PC-3 (cell line): Measurements from ENCODE around the gene PTPRN2. TPM values are rescaled to one million over a fixed set of nuclear protein-coding genes. Genes with fewer than 3 reads are reported as not detected.

ENCODE experiments used
- ATAC-seq: fragments of 200-7000 bp; cut with Tn5 transposase; 2 replicates; pipeline ENCODE4 v1.9.1; 2020; ENCODE audit warnings: mild to moderate bottlenecking, moderate library complexity
- BruUV-seq: library from RNA; stranded (reverse); fragments of 400-500 nt; replicated peaks from 2 replicates; lab custom pipeline; 2021; lab: Mats Ljungman, UMichigan
- CTCF ChIA-PET: fragments of 300-600 bp; sonication (Branson Sonifier 250); formaldehyde crosslinking; loops from one replicate; lab custom pipeline; 2022; ENCODE audit warnings: antibody characterized with exemption; lab: Charles Lee
- POLR2A ChIA-PET: fragments of 300-600 bp; sonication (Branson Sonifier 250); formaldehyde crosslinking; loops from one replicate; lab custom pipeline; 2022; ENCODE audit warnings: antibody characterized with exemption; ENCODE audit not compliant: unreplicated experiment; lab: Charles Lee
- DNase-seq: peaks from one replicate; pipeline ENCODE4 v3.0.0-alpha.2; 2015
- H2AFZ ChIP-seq: fragments of 300-600 bp; sonication (generic); 2 replicates; pipeline ENCODE4 v1.6.0; 2016; ENCODE audit warnings: antibody characterized with exemption, low read length
- H3F3A ChIP-seq: fragments of 300-600 bp; sonication (generic); one replicate; pipeline ENCODE4 v1.6.0; 2017; ENCODE audit warnings: antibody characterized with exemption, low read length, control low read depth, mild to moderate bottlenecking; ENCODE audit not compliant: unreplicated experiment
- H3K27ac ChIP-seq: fragments of 300-600 bp; sonication (generic); 2 replicates; pipeline ENCODE4 v1.5.1; 2016; ENCODE audit warnings: mild to moderate bottlenecking, low read length
- H3K27me3 ChIP-seq: fragments of 300-600 bp; sonication (generic); 2 replicates; pipeline ENCODE4 v1.6.1; 2016; ENCODE audit warnings: low read length, mixed read lengths
- H3K36me3 ChIP-seq: fragments of 300-600 bp; sonication (generic); 2 replicates; pipeline ENCODE4 v1.6.1; 2016; ENCODE audit warnings: low read depth, mixed run types, low read length, mixed read lengths
- H3K4me1 ChIP-seq: fragments of 300-600 bp; sonication (generic); 2 replicates; pipeline ENCODE4 v1.5.1; 2016; ENCODE audit warnings: low read length; ENCODE audit not compliant: insufficient read depth
- H3K4me2 ChIP-seq: fragments of 300-600 bp; sonication (generic); 2 replicates; pipeline ENCODE4 v1.6.0; 2016; ENCODE audit warnings: low read length
- H3K4me3 ChIP-seq: fragments of 300-600 bp; sonication (generic); 2 replicates; pipeline ENCODE4 v1.5.1; 2016; ENCODE audit warnings: mild to moderate bottlenecking, low read length, mixed read lengths
- H3K79me2 ChIP-seq: fragments of 300-600 bp; sonication (generic); 2 replicates; pipeline ENCODE4 v1.6.1; 2017; ENCODE audit warnings: low read length, mixed read lengths
- H3K9ac ChIP-seq: fragments of 300-600 bp; sonication (generic); 2 replicates; pipeline ENCODE4 v1.6.0; 2016; ENCODE audit warnings: mild to moderate bottlenecking, low read length
- H3K9me2 ChIP-seq: fragments of 300-600 bp; sonication (generic); replicated peaks from 2 replicates; pipeline ENCODE4 v1.6.1; 2016; ENCODE audit warnings: mixed run types, low read length, mixed read lengths
- H3K9me3 ChIP-seq: fragments of 300-600 bp; sonication (generic); 2 replicates; pipeline ENCODE4 v1.6.1; 2016; ENCODE audit warnings: low read length, mixed read lengths
- H4K20me1 ChIP-seq: fragments of 300-600 bp; sonication (generic); 2 replicates; pipeline ENCODE4 v1.6.1; 2016; ENCODE audit warnings: low read length, mixed read lengths
- EZH2 ChIP-seq: fragments of 300-600 bp; sonication (generic); IDR thresholded peaks from one replicate; pipeline ENCODE4 v1.6.1; 2017; ENCODE audit warnings: antibody characterized with exemption, mild to moderate bottlenecking, low read length; ENCODE audit not compliant: unreplicated experiment
- EZH2phosphoT487 ChIP-seq: fragments of 300-600 bp; sonication (generic); IDR thresholded peaks from 2 replicates; pipeline ENCODE4 v1.6.1; 2018; ENCODE audit warnings: mild to moderate bottlenecking, antibody characterized with exemption, low read length, borderline replicate concordance
- intact Hi-C: fragments of 100-400 bp; cut with micrococcal nuclease; formaldehyde crosslinking; loops from 2 replicates; pipeline ENCODE4 v1.9.0; 2023
- total RNA-seq: library from RNA; depleted of rRNA; stranded (reverse); fragments of >200 nt; gene quantifications from 2 replicates; pipeline ENCODE4 v1.2.3, GENCODE V29; 2014
- TF ChIP-seq, protein P1 (sequence below): fragments of 300-600 bp; sonication (generic); conservative IDR thresholded peaks from 2 replicates; pipeline ENCODE4 v1.5.1; 2017; ENCODE audit warnings: antibody characterized with exemption, low read depth, mild to moderate bottlenecking, low read length

PTPRN2 gene
- total RNA-seq, 1 experiment from 2014 or later = 3.2 TPM

- Histone ChIP-seq H3K9me2 (no peaks in the 10 kb centered on the region), H3K27me3 (no peaks in the 10 kb centered on the region), H3K27ac (no peak overlapping the region), H3K4me2 (no peak overlapping the region), H3F3A (no peaks in the 10 kb centered on the region), H3K9ac (no peak overlapping the region), H3K36me3 (0 out of 2 replicates have a peak, but pooled peaks cover 7% of the 10 kb centered on the region), H2AFZ (no peak overlapping the region), H3K79me2 (no peaks in the 10 kb centered on the region), H3K4me3 (no peak overlapping the region), H3K9me3 (0 out of 2 replicates have a peak, but pooled peaks cover 3% of the 10 kb centered on the region), H3K4me1 (no peaks in the 10 kb centered on the region), H4K20me1 (no peaks in the 10 kb centered on the region)
- POLR2A ChIA-PET = no interaction called here
- TF ChIP-seq EZH2phosphoT487 (no peak), EZH2 (no peak)
- TF ChIP-seq, protein P1, sequence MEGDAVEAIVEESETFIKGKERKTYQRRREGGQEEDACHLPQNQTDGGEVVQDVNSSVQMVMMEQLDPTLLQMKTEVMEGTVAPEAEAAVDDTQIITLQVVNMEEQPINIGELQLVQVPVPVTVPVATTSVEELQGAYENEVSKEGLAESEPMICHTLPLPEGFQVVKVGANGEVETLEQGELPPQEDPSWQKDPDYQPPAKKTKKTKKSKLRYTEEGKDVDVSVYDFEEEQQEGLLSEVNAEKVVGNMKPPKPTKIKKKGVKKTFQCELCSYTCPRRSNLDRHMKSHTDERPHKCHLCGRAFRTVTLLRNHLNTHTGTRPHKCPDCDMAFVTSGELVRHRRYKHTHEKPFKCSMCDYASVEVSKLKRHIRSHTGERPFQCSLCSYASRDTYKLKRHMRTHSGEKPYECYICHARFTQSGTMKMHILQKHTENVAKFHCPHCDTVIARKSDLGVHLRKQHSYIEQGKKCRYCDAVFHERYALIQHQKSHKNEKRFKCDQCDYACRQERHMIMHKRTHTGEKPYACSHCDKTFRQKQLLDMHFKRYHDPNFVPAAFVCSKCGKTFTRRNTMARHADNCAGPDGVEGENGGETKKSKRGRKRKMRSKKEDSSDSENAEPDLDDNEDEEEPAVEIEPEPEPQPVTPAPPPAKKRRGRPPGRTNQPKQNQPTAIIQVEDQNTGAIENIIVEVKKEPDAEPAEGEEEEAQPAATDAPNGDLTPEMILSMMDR = no peak
- intact Hi-C loops = no loop called here
- ATAC-seq = no peak
- no peak for DNase-seq
- CTCF ChIA-PET = no interaction called here
- BruUV-seq = no TSS peak
Observed at GRCh38 chr7:157640144-157640543, 947.5 kb downstream of the PTPRN2 start.

DNA sequence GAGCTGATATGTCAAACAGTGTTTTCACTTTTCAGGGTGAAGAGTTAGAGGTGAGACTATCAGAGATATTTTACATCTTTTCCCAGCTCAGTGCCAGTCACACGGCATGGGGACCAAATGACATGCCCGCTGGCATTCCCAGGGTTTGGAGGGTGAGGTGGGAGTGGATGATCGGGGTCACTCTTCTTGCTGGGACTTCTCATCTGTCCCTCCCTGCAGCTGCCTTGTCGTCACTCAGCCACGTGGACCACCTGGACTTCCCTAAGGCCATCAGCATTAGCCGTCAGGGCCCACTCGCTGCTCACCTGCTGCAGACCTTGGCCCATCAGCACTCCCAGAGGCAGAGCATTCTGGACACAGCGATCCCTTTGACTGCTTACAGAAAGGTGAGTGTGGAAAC lies 949.1 kb downstream of the PTPRN2 start:
- no peaks in the 10 kb centered on the region for H4K20me1 ChIP-seq
- POLR2A ChIA-PET = no interaction called here
- no peak overlapping the region for H3K27ac ChIP-seq
- H3K27me3 ChIP-seq = no peaks in the 10 kb centered on the region
- intact Hi-C loops = no loop called here
- BruUV-seq = no TSS peak
- H3K4me2 ChIP-seq = no peak overlapping the region
- H3K9me3 ChIP-seq = 0 out of 2 replicates have a peak, but pooled peaks cover 3% of the 10 kb centered on the region
- TF ChIP-seq EZH2 (no peak), EZH2phosphoT487 (no peak)
- TF ChIP-seq, protein P1 = no peak
- H2AFZ ChIP-seq = no peak overlapping the region
- no peak overlapping the region for H3K4me3 ChIP-seq
- no peaks in the 10 kb centered on the region for H3K4me1 ChIP-seq
- H3K79me2 ChIP-seq = no peaks in the 10 kb centered on the region
- H3K9me2 ChIP-seq = no peaks in the 10 kb centered on the region
- DNase-seq (no peak), ATAC-seq (no peak)
- no peak overlapping the region for H3K9ac ChIP-seq
- CTCF ChIA-PET = no interaction called here
- no peaks in the 10 kb centered on the region for H3F3A ChIP-seq
- 0 out of 2 replicates have a peak, but pooled peaks cover 7% of the 10 kb centered on the region for H3K36me3 ChIP-seq

GRCh38 chr7:157637216-157637949 lies 950.2 kb downstream of the PTPRN2 start:
- H3K9me3 ChIP-seq = 0 out of 2 replicates have a peak, but pooled peaks cover 3% of the 10 kb centered on the region
- no peaks in the 10 kb centered on the region for H3K9me2 ChIP-seq
- no TSS peak for BruUV-seq
- no peak for ATAC-seq
- H3K4me1 ChIP-seq = no peaks in the 10 kb centered on the region
- TF ChIP-seq EZH2 (no peak), EZH2phosphoT487 (no peak)
- TF ChIP-seq, protein P1 = no peak
- no peak overlapping the region for H3K4me2 ChIP-seq
- H3K79me2 ChIP-seq = no peaks in the 10 kb centered on the region
- no peak overlapping the region for H3K27ac ChIP-seq
- ChIA-PET POLR2A (interaction anchor here (0.6 kb wide), 1 partner anchor 23 kb away, joined by 3 read pairs; no protein-coding TSS in a partner anchor), CTCF (no interaction called here)
- no peaks in the 10 kb centered on the region for H3F3A ChIP-seq
- no peak overlapping the region for H2AFZ ChIP-seq
- no peak for DNase-seq
- no peaks in the 10 kb centered on the region for H3K27me3 ChIP-seq
- intact Hi-C loops = no loop called here
- 0 out of 2 replicates have a peak, but pooled peaks cover 7% of the 10 kb centered on the region for H3K36me3 ChIP-seq
- H3K9ac ChIP-seq = no peak overlapping the region
- no peak overlapping the region for H3K4me3 ChIP-seq
- no peaks in the 10 kb centered on the region for H4K20me1 ChIP-seq
